ENCODE results near the gene TROAP.

GRCh38 chr12:49325606-49326005 is 2.6 kb downstream of the TROAP start:
- TF ChIP-seq CTCF (conservative IDR thresholded peaks at IDR 0.05) (no peak), ZFX (IDR thresholded peaks at IDR 0.05) (no peak)

All from C4-2B (cell line).